NCI-H2107 treated with DMSO at 0.1 percent for 48 hours (cell line): ENCODE results near the gene MBTPS1.
"Not testable (repeated sequence)": the region's sequence is repeated elsewhere in the genome, so short reads cannot be mapped to it uniquely, and the experiment has no call there.

ENCODE experiments used
- DNase-seq: peaks from one replicate; lab custom pipeline; 2025; ENCODE audit not compliant: unreplicated experiment; lab: John Stamatoyannopoulos, UW

The MBTPS1 gene

DNA sequence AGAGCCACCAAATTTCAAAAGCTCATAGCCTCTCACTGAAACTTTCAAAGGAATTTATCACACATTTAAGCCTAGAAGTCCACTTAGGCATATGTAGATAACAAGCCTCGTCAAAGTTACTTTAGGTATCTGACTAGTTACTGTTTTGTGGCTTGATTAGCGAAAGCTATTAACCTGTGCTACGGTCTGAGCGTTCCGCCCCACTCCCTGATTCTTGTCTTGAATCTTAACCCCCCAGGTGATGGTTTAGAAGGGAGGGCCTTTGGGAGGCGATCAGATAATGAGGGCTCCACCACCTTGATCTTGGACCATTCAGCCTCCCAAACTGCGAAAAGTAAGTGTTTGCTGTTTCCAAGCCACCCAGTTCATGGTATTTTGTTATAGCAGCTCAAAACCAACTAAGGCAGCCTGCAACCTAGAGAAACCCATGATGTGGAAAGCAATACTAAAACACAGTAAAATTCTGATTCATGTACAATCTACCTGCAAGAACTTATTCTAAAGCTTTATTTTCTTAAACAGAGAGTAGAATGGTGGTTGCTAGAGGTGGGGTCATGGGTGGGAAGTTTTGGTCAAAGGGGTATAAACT is 21.1 kb upstream of the MBTPS1 start:
- no peak for DNase-seq

DNA sequence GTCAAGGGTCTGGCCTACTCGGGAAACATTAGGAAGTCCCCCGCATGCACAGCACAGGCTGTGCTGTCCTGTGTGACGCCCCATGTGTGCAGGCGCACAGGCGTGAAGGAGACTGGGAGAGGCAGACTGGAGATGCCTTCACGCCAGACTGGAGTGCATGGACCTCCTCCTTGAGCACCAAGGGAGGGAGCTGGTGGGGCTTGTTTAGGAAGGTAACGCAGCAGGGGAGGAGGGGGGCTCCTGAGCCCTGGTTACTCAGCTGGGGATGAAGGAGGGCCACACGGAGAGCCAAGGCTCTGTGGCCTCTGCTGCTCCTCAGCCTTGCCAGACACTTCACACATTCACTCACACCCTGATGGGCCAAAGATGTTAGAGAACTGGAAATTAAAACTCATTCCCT is 20.5 kb upstream of the MBTPS1 start:
- DNase-seq, result no peak

GRCh38 chr16:84136331-84137125 is 19.8 kb upstream of the MBTPS1 start:
- DNase-seq, result no peak

GRCh38 chr16:84132527-84133285 is 16.0 kb upstream of the MBTPS1 start:
- no peak for DNase-seq

- no peak for DNase-seq
Measured at GRCh38 chr16:84131117-84131516, 14.4 kb upstream of the MBTPS1 start.

DNA sequence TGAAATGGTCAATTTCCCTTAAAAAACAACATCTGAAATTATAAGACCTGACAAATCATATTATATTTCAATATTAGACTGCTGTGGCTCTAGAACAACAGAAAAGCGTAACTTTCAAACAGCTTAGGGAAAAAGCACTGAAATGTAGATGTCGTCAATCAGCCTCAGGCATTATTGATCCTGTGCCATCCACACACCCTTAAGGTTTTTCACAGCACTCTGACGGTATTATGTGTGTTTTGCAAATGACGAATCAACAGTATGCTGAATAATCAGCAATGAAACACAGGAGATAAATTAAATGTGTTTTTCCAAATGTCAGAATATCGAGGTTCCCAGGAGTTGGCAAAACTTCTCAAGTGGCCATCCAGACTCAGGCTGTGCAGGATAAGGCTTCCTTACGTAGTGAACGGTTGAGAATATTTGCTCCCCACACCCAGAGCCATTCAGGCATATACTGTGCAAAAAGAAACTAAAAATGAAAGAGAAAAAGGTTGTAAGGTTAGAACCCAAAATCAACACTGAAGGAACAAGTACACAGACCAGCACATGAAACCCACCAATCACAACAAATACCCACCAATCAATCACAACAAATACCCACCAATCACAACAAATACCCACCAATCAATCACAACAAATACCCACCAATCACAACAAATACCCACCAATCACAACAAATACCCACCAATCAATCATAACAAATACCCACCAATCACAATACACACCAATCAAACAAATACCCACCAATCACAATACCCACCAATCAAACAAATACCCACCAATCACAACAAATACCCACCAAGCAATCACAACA is 7.7 kb upstream of the MBTPS1 start:
- DNase-seq, result no peak

GRCh38 chr16:84121007-84121406 is 4.3 kb upstream of the MBTPS1 start:
- no peak for DNase-seq

DNA sequence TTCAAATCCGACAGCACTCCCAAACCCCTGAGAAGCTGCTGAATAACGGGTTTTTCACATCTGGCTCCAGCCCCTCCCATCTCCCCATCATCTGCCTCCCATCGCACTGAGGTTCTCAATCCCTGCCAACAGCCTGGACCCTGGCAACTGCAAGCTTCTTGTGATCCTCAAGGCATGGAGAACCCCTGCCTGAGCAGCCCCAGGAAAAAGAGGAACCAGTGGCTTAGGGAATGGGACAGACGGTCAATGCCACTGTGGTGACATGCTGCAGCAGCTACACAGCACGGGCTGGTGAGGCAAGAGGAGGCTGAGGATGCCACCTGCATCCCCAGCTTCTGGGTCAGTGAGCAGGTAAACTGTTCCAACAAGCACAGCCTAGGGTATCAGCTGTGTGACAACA is 3.3 kb upstream of the MBTPS1 start:
- DNase-seq, result no peak

DNA sequence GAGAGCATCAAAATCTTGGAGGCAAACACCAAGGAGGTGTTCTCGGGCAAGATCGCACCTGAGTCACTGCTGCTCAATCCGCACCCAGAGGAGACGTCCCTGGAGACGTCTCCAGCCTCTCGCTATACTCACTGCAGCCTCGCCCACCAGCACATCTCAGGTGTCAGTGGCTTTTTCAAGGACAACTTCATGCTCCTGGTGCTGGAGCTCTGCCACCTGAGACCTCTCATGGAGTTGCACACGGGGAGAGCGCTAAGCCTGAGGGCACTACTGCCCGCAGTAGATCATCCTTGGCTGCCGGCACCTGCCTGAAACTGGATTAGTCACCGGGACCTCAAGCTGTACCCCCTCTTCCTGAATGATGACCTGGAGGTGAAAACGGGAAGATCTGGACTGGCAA is 2.6 kb upstream of the MBTPS1 start:
- peak; percentile 58 for DNase-seq

- not testable (repeated sequence) for DNase-seq
Measured at GRCh38 chr16:84118315-84118714, 1.6 kb upstream of the MBTPS1 start.

DNA sequence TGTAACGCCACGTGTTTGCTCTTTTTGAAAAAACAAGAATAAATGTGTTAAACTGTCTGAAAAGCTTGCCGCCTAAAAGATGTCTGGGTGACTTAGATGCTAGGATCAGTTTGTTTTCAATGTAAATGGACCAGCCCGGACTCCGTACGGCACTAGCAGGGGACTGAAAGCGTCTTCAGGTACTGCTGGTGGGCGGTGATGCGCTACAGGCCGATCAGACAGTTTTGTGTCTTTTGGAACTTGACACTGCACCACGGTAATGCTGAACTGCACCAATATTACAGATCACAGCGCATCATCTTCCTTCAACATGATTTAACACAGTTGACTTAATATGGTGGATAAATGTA is 727 bp upstream of the MBTPS1 start:
- no peak for DNase-seq

GRCh38 chr16:84115919-84116719 is 623 bp downstream of the MBTPS1 start:
- DNase-seq, result peak; percentile 37

- DNase-seq, result not testable (repeated sequence)
Measured at GRCh38 chr16:84111949-84112348, 4.8 kb downstream of the MBTPS1 start.

GRCh38 chr16:84111525-84111924 is 5.2 kb downstream of the MBTPS1 start:
- DNase-seq, result no peak

- DNase-seq, result no peak
Measured at GRCh38 chr16:84110527-84110926, 6.2 kb downstream of the MBTPS1 start.

- DNase-seq, result no peak
Measured at GRCh38 chr16:84109598-84110335, 7.0 kb downstream of the MBTPS1 start.

DNA sequence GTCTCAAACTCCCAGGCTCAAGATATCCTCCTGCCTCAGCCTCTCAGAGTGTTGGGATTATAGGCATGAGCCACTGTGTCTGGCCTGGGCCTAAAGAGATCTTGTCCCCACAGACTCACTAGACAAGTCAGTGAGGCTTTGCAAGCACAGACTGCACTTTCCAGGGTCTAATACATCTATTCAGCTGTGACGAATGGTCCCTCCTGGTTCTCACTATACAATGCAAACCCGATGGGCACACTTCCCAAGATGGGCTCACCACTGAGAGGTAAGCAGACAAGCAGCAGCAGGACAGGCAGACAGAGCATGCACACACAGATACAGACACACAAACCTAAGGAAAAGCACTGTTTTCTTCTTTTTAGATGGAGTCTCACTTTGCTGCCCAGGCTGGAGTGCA is 8.8 kb downstream of the MBTPS1 start:
- DNase-seq, result no peak

- no peak for DNase-seq
Measured at GRCh38 chr16:84105948-84106740, 10.6 kb downstream of the MBTPS1 start.

GRCh38 chr16:84105301-84105815 is 11.4 kb downstream of the MBTPS1 start:
- no peak for DNase-seq
